ENCODE results near the gene LMTK3. TPM values are rescaled to one million over a fixed set of nuclear protein-coding genes. Genes with fewer than 3 reads are reported as not detected.
"Not testable (repeated sequence)": the region's sequence is repeated elsewhere in the genome, so short reads cannot be mapped to it uniquely, and the experiment has no call there.

Gene LMTK3
- total RNA-seq, 4 donors from 2014 or later, result 2.1 to 7.8 (median 2.8) TPM

DNA sequence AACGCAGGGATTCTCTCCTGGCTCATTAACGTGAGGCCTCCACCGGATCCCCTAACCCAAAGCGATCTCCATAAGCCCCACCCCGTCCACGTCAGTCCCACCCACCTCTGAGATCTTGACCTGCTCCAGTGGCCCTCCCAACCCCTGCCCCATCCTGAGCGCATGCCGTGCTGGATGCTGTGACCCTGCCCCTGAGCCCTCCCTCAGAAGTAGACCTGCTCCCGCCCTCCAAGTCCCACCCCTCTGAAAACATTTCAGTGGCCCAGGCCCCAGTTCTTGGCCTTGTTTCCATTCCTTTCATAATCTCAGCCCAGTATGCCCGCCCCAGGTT is 19.9 kb downstream of the LMTK3 start:
- intact Hi-C loops (cut with DNase I), result no loop called here
- TF ChIP-seq, protein P1, sequence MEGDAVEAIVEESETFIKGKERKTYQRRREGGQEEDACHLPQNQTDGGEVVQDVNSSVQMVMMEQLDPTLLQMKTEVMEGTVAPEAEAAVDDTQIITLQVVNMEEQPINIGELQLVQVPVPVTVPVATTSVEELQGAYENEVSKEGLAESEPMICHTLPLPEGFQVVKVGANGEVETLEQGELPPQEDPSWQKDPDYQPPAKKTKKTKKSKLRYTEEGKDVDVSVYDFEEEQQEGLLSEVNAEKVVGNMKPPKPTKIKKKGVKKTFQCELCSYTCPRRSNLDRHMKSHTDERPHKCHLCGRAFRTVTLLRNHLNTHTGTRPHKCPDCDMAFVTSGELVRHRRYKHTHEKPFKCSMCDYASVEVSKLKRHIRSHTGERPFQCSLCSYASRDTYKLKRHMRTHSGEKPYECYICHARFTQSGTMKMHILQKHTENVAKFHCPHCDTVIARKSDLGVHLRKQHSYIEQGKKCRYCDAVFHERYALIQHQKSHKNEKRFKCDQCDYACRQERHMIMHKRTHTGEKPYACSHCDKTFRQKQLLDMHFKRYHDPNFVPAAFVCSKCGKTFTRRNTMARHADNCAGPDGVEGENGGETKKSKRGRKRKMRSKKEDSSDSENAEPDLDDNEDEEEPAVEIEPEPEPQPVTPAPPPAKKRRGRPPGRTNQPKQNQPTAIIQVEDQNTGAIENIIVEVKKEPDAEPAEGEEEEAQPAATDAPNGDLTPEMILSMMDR (IDR thresholded peaks at IDR 0.05), result no peak
- TF ChIP-seq POLR2A (IDR thresholded peaks at IDR 0.05), result no peak
- no peaks in the 10 kb centered on the region for H3K9me3 ChIP-seq
- H3K4me1 ChIP-seq, result peaks cover 13 to 86% (median 39%) of the 10 kb centered on the region in 3 donors
- no peaks in the 10 kb centered on the region for H3K36me3 ChIP-seq
- DNase-seq, result no peak
- peak overlapping the region in 3 of 4 donors; percentile 22 to 89 (median 85) for H3K27ac ChIP-seq
- H3K4me3 ChIP-seq, result peak overlapping the region in 1 of 4 donors; percentile 37
- H3K27me3 ChIP-seq, result no peaks in the 10 kb centered on the region
- 58 to 65% methylated on average over 7 to 9 of the region's 10 CpGs for WGBS, 2 donors

DNA sequence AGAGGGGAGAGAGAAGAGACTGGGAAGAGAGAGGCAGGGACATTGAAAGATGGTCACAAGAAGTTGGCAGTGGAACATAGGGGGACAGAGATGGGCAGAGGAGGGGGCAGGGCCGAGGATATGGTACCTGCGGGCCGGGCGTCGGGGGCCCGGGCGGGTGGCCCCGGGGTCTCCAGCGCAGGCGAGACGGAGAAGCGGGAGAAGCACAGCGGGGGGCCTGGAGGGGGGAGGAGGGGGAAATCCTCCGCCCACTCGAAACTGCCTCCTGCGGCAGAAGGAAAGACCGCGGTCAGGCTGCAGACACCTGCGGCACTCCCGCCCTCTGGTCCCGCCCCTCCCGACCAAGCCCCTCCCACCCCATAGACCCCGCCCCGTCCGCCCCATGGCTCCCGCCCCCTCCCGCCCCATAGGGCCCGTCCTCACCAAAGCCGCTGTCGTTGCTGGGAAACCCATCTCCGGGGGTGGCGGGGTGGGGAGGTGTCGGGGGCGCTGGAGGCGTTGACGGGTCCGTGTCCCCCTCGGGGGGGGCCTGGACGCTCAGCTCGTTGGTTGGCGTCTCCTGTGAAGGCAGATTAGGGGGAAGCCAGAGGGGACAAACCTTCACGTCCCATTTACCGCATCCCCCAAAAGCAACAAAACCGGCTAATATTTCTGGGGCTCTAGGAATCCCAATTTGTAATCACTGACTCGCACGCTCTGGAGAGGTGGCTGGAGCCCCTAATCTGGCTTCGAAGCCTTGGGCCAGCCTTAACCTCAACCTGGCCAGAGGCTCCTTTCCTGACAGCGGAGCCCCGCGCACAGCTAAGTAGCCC is 20.4 kb downstream of the LMTK3 start:
- H3K27ac ChIP-seq, result peak overlapping the region in 3 of 4 donors; percentile 30 to 85 (median 33)

DNA sequence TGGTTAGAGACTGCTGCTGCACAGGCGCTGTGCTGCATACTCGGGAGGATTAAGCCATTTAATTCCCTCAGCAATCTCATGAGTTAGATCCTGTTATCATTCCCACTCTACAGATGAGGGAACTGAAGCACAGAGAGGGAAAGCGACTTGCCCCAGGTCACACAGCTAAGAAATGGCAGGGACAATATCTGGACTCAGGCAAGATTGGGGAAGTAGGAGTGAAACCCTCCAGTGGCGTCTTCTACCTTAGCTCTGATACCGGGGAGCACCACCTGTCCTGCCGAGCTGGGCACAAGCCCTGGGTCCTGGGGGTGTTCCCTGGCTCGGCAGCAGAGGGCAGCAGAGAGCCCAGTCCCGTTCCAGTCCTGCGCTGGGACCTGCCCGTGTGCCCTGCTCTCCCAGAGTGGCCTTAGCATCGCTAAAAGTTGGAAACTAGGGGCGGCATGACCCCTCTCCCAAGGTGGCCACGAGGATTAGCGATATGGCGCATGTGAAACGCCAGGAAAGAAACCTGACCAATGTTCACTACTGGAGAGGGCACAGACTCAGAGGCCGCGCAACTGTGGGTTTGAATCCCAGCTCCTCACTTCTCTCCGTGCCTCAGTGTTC is 21.9 kb downstream of the LMTK3 start:
- Histone ChIP-seq H3K4me3 (no peak overlapping the region), H3K36me3 (peaks cover 0 to 4% (median 0%) of the 10 kb centered on the region in 3 donors), H3K9me3 (no peaks in the 10 kb centered on the region), H3K27me3 (no peaks in the 10 kb centered on the region), H3K27ac (no peak overlapping the region), H3K4me1 (peaks cover 13 to 80% (median 38%) of the 10 kb centered on the region in 3 donors)
- intact Hi-C loops (cut with DNase I), result no loop called here
- TF ChIP-seq POLR2A (IDR thresholded peaks at IDR 0.05), result no peak
- TF ChIP-seq, protein P1 (IDR thresholded peaks at IDR 0.05), result peak; percentile 82 to 95 (median 91)
- DNase-seq, result no peak
- 37 to 69% methylated on average over 5 to 13 of the region's 19 CpGs for whole genome bisulfite sequencing, 2 donors

More for the DNA sequence above, 20.4 kb downstream of the LMTK3 start:
- intact Hi-C loops (cut with DNase I), result no loop called here
- no peaks in the 10 kb centered on the region for H3K27me3 ChIP-seq
- H3K36me3 ChIP-seq, result no peaks in the 10 kb centered on the region
- H3K4me1 ChIP-seq, result peaks cover 13 to 92% (median 39%) of the 10 kb centered on the region in 3 donors
- 14 to 25% methylated on average over 16 to 34 of the region's 50 CpGs for WGBS, 2 donors
- H3K9me3 ChIP-seq, result no peaks in the 10 kb centered on the region
- peak overlapping the region in 1 of 4 donors; percentile 37 for H3K4me3 ChIP-seq
- no peak for DNase-seq
- no peak for TF ChIP-seq POLR2A (IDR thresholded peaks at IDR 0.05)
- TF ChIP-seq, protein P1 (IDR thresholded peaks at IDR 0.05), result no peak

DNA sequence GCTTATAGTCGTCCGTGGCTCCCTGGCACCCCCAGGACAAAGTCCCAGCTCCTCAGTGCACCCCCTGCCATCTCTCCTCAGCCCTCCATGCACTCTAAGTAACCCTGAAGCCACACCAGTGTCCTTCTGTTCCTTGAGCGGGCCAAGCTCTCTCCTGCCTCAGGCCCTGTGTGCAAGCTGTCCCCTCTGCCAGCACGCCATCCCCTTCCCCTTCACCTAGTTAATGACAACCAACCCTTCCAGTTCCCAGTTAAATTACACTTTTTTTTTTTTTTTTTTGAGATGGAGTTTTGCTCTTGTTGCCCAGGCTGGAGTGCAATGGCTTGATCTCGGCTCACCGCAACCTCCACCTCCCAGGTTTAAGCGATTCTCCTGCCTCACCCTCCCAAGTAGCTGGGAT is 23.2 kb downstream of the LMTK3 start:
- H3K9me3 ChIP-seq; H3K36me3 ChIP-seq; DNase-seq; H3K27me3 ChIP-seq; H3K4me3 ChIP-seq; intact Hi-C loops (cut with DNase I): not testable (repeated sequence)
- peaks cover 7 to 71% (median 32%) of the 10 kb centered on the region in 3 donors for H3K4me1 ChIP-seq
- H3K27ac ChIP-seq, result peak overlapping the region; percentile 76 to 89 (median 82)
- WGBS, 2 donors, result 64 to 67% methylated on average over 7 of the region's 7 CpGs

DNA sequence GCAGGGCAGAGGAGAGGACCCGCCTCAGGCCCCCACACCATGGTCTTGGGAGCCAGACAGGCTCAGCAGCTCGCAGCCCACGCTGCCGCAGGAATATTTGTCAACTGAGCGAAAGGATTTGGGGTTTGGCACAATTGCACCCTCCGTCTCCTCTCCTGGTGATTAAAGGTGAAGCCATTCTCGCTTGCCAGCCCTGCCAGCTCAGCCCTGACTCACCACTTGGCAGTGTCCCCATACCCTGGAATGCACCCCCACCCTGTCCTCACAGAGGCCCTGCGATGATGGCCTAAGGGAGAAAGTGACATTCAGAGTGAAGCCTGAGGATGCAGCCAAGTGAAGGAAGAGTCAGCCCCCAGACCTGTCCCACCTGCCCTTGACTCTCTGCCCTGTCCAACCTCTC is 23.7 kb downstream of the LMTK3 start:
- WGBS, 2 donors, result 14 to 22% methylated on average over 6 to 7 of the region's 8 CpGs
- H3K4me3 ChIP-seq, result no peak overlapping the region
- TF ChIP-seq, protein P1 (IDR thresholded peaks at IDR 0.05), result no peak
- peak in 1 of 4 donors; percentile 12 for TF ChIP-seq POLR2A (IDR thresholded peaks at IDR 0.05)
- H3K27ac ChIP-seq, result peak overlapping the region; percentile 76 to 89 (median 82)
- no peak for DNase-seq
- no peaks in the 10 kb centered on the region for H3K27me3 ChIP-seq
- H3K36me3 ChIP-seq, result peaks cover 0 to 4% (median 0%) of the 10 kb centered on the region in 3 donors
- no peaks in the 10 kb centered on the region for H3K9me3 ChIP-seq
- peaks cover 7 to 68% (median 32%) of the 10 kb centered on the region in 3 donors for H3K4me1 ChIP-seq
- intact Hi-C loops (cut with DNase I), result no loop called here
